Measurements from ENCODE around the gene GOLGA6L1.
"Not testable (repeated sequence)": the region's sequence is repeated elsewhere in the genome, so short reads cannot be mapped to it uniquely, and the experiment has no call there.

Gene GOLGA6L1, protein sequence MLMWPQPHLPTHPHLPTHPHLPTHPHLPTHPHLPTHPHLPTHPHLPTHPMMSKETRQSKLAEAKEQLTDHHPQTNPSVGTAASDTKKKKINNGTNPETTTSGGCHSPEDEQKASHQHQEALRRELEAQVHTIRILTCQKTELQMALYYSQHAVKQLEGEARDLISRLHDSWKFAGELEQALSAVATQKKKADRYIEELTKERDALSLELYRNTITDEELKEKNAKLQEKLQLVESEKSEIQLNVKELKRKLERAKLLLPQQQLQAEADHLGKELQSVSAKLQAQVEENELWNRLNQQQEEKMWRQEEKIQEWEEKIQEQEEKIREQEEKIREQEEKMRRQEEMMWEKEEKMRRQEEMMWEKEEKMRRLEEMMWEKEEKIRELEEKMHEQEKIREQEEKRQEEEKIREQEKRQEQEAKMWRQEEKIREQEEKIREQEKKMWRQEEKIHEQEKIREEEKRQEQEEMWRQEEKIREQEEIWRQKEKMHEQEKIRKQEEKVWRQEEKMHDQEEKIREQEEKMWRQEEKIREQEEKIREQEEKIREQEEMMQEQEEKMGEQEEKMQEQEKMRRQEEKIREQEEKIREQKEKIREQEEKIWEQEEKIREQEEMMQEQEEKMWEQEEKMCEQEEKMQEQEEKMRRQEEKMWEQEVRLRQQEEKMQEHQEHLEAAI

DNA sequence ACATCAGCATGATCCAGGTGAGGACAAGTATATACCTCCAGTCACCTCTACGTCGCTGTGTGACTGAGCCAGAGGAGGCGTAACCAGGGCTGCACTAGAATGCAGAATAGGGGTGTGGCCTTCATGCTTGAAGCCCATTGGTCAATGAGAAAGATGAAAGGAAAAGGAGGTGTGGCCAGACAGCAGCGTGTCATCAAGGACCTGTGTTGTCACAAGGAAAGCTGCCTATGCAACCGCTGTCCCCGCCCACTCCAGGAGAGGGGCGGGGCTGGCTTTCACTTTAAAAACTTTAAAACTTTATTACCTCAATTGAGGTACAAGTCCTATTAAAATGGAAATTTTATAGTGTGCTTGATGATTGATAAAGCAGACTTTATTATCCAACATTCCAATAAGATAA is at the start of gene GOLGA6L1:
Gene GOLGA6L1 (minus strand): TSS at position 101 of the 400 bp plus-strand sequence. CDS start 91 bp downstream, at position 10.
- H3K27me3 ChIP-seq (ENCODE audit: low read depth, low read length); H3K36me3 ChIP-seq (ENCODE audit: control insufficient read depth in 1 of 2, insufficient read depth in 2 of 2, low read length in 2 of 2); H3K4me1 ChIP-seq (ENCODE audit: control insufficient read depth in 1 of 2, insufficient read depth in 2 of 2, low read length in 2 of 2); H3K9me3 ChIP-seq (ENCODE audit: control insufficient read depth in 1 of 2, low read length in 2 of 2); H3K27ac ChIP-seq (ENCODE audit: low read length); H3K4me3 ChIP-seq (ENCODE audit: low read depth in 1 of 2, low read length in 2 of 2): not testable (repeated sequence)

DNA sequence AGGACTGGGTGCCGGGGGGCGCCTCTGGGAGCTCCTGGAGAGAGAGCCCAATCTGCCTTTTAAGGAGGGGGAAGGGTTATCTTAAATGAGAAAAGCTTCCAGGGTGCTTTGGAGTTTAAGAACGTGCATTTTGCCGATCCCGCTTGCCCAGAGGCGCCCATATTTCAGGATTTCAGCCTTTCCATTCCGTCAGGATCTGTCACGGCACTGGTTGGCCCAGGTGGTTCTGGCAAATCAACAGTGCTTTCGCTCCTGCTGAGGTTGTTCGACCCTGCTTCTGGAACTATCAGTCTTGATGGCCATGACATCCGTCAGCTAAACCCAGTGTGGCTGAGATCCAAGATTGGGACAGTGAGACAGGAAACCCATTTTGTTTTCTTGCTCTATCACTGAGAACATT is 44.6 kb upstream of the GOLGA6L1 start:
- not testable (repeated sequence) for H3K36me3 ChIP-seq (ENCODE audit: control insufficient read depth in 1 of 2, insufficient read depth in 2 of 2, low read length in 2 of 2); H3K4me1 ChIP-seq (ENCODE audit: control insufficient read depth in 1 of 2, insufficient read depth in 2 of 2, low read length in 2 of 2); H3K27ac ChIP-seq (ENCODE audit: low read length); H3K27me3 ChIP-seq (ENCODE audit: low read depth, low read length); H3K4me3 ChIP-seq (ENCODE audit: low read depth in 1 of 2, low read length in 2 of 2); H3K9me3 ChIP-seq (ENCODE audit: control insufficient read depth in 1 of 2, low read length in 2 of 2)

DNA sequence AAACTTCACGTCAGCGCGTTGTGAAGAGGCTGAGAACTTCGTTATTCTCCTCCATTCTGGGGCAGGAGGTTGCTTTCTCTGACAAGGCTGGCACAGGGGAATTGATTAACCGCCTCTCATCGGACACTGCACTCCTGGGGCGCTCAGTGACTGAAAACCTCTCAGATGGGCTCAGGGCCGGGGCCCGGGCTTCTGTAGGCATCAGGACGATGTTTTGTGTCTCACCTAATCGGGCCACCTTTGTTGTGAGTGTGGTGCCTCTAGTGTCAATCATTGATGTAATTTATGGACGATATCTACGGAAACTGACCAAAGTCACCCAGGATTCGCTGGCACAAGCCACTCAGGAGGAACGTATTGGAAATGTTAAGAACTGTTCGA is 43.9 kb upstream of the GOLGA6L1 start:
- H3K27me3 ChIP-seq (ENCODE audit: low read depth, low read length); H3K4me1 ChIP-seq (ENCODE audit: control insufficient read depth in 1 of 2, insufficient read depth in 2 of 2, low read length in 2 of 2); H3K9me3 ChIP-seq (ENCODE audit: control insufficient read depth in 1 of 2, low read length in 2 of 2); H3K36me3 ChIP-seq (ENCODE audit: control insufficient read depth in 1 of 2, insufficient read depth in 2 of 2, low read length in 2 of 2); H3K27ac ChIP-seq (ENCODE audit: low read length); H3K4me3 ChIP-seq (ENCODE audit: low read depth in 1 of 2, low read length in 2 of 2): not testable (repeated sequence)

DNA sequence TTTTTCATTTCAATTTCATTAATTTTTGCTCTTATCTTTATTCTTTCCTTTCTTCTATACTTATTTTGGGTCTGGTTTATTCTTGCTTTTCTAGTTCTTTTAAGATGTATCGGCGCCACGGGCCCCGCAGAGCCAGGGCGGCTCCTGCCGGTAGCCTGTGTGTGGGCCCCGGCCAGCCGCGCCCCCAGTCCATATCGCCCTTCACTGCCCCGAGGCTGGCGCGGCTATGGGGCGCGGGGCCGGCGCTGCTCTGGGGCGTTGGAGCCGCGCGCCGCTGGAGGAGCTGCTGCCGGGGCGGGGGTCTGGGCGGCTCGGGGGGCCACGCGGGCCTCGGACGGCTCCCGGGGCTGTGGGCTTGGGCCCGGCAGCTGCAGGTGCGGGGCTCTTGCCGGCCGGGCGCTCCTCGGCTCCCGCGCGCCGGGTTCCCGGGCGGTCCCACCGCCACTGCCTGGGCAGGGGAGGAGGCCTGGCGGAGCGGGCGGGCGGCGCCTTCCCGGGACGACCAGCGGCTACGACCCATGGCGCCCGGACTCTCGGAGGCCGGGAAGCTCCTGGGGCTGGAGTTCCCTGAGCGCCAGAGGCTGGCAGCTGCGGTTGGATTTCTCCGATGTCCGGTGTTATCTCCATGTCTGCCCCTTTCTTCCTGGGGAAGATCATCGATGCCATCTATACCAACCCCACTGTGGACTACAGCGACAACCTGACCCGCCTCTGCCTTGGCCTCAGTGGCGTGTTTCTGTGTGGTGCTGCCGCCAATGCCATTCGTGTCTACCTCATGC is 43.3 kb upstream of the GOLGA6L1 start:
- H3K4me3 ChIP-seq (ENCODE audit: low read depth in 1 of 2, low read length in 2 of 2); H3K27me3 ChIP-seq (ENCODE audit: low read depth, low read length); H3K27ac ChIP-seq (ENCODE audit: low read length); H3K9me3 ChIP-seq (ENCODE audit: control insufficient read depth in 1 of 2, low read length in 2 of 2); H3K4me1 ChIP-seq (ENCODE audit: control insufficient read depth in 1 of 2, insufficient read depth in 2 of 2, low read length in 2 of 2); H3K36me3 ChIP-seq (ENCODE audit: control insufficient read depth in 1 of 2, insufficient read depth in 2 of 2, low read length in 2 of 2): not testable (repeated sequence)

DNA sequence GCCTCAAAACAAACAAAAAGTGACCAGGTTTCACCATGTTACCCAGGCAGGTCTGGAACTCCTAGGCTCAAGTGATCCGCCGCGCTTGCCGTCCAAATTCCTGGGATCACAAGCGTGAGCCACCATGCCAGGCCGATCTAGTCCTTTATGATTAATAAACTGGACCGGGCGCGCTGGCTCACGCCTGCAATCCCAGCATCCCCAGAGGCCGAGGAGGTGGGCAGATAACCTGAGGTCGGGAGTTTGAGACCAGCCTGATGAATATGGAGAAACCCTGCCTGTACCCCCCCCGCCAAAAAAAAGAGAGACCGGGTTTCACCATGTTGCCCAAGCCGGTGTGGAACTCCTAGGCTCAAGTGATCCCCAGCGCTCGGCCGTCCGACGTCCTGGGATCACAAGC is 40.1 kb upstream of the GOLGA6L1 start:
- H3K27ac ChIP-seq (ENCODE audit: low read length); H3K27me3 ChIP-seq (ENCODE audit: low read depth, low read length); H3K4me1 ChIP-seq (ENCODE audit: control insufficient read depth in 1 of 2, insufficient read depth in 2 of 2, low read length in 2 of 2); H3K4me3 ChIP-seq (ENCODE audit: low read depth in 1 of 2, low read length in 2 of 2); H3K9me3 ChIP-seq (ENCODE audit: control insufficient read depth in 1 of 2, low read length in 2 of 2); H3K36me3 ChIP-seq (ENCODE audit: control insufficient read depth in 1 of 2, insufficient read depth in 2 of 2, low read length in 2 of 2): not testable (repeated sequence)

DNA sequence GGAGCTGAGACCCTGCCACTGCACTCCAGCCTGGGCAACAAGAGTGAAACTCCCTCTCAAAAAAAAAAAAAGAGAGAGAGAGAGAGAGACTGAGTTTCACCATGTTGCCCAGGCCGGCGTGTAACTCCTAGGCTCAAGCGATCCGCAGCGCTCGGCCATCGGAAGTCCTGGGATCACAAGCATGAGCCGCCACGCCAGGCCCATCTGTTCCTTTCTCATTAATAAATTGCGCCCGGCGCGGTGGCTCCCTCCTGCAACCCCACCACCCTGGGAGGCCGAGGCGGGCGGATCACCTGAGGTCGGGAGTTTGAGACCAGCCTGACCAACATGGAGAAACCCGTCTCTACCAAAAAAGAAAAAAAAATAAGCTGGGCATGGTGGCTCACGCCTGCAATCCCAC is 39.0 kb upstream of the GOLGA6L1 start:
- not testable (repeated sequence) for H3K27me3 ChIP-seq (ENCODE audit: low read depth, low read length); H3K4me1 ChIP-seq (ENCODE audit: control insufficient read depth in 1 of 2, insufficient read depth in 2 of 2, low read length in 2 of 2)

DNA sequence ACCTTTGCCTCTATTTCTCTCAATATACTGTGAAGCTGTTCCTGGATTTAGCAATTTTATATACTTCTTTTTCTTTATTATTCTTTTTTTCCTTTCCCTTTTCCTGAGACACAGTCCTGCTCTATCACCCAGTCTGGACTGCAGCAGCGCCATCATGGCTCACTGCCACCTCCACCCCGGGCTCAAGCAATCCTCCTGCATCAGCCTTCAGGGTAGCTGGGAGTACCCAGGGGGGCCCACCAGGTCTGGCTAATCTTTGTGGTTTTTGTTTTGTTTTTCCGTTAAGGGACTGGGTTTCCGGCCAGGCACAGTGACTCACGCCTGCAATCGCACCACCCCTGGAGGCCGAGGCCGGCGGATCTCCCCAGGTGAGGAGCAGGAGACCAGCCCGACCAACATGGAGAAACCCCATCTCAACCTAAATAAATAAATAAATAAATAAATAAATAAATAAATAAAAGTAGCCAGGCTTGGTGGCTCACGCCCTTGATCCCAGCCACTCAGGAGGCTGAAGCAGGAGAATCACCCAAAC is 38.1 kb upstream of the GOLGA6L1 start:
- not testable (repeated sequence) for H3K4me3 ChIP-seq (ENCODE audit: low read depth in 1 of 2, low read length in 2 of 2); H3K27ac ChIP-seq (ENCODE audit: low read length); H3K9me3 ChIP-seq (ENCODE audit: control insufficient read depth in 1 of 2, low read length in 2 of 2); H3K27me3 ChIP-seq (ENCODE audit: low read depth, low read length); H3K36me3 ChIP-seq (ENCODE audit: control insufficient read depth in 1 of 2, insufficient read depth in 2 of 2, low read length in 2 of 2); H3K4me1 ChIP-seq (ENCODE audit: control insufficient read depth in 1 of 2, insufficient read depth in 2 of 2, low read length in 2 of 2)

More for the DNA sequence above, 39.0 kb upstream of the GOLGA6L1 start:
- not testable (repeated sequence) for H3K36me3 ChIP-seq (ENCODE audit: control insufficient read depth in 1 of 2, insufficient read depth in 2 of 2, low read length in 2 of 2); H3K4me3 ChIP-seq (ENCODE audit: low read depth in 1 of 2, low read length in 2 of 2); H3K9me3 ChIP-seq (ENCODE audit: control insufficient read depth in 1 of 2, low read length in 2 of 2); H3K27ac ChIP-seq (ENCODE audit: low read length)

DNA sequence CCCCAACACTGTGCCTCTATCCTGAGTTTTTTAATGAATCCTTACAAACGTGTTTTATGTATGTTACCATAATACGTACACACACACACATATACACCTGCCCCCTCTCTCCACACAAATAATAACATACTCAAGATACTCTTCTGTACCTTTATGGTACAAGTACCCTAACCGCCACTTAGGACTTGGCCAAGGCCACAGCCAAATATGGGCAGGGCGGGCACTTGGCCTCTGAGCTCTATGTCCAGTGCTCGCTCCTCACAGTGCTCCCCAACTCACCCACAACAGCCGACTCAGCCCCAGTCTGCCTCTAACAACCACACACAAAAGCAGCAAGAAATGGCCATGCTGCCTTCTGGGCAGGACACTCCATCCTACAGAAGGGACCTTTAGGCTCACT is 3.8 kb downstream of the GOLGA6L1 start:
- H3K9me3 ChIP-seq (ENCODE audit: control insufficient read depth in 1 of 2, low read length in 2 of 2); H3K27ac ChIP-seq (ENCODE audit: low read length); H3K4me1 ChIP-seq (ENCODE audit: control insufficient read depth in 1 of 2, insufficient read depth in 2 of 2, low read length in 2 of 2); H3K4me3 ChIP-seq (ENCODE audit: low read depth in 1 of 2, low read length in 2 of 2); H3K27me3 ChIP-seq (ENCODE audit: low read depth, low read length); H3K36me3 ChIP-seq (ENCODE audit: control insufficient read depth in 1 of 2, insufficient read depth in 2 of 2, low read length in 2 of 2): not testable (repeated sequence)

DNA sequence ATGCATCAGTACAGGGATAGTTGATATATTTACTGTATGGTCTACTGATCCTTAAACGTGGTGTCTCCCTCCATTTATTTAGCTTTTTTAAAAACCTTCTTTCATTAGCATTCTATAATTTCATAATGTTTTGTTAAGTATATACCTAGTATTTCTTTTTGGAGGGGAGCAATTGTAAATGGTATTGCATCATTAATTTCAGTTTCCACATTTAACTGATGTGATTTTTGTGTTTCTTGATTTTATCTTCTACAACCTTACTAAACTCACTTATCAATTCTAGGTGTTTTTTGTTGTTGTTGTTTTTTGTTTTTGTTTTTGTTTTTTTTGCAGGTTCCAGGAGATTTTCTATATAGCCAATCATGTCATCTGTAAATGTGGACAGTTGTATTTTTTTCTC is 18.4 kb downstream of the GOLGA6L1 start:
- Histone ChIP-seq H3K4me3 (ENCODE audit: low read depth in 1 of 2, low read length in 2 of 2) (no peak overlapping the region), H3K4me1 (ENCODE audit: control insufficient read depth in 1 of 2, insufficient read depth in 2 of 2, low read length in 2 of 2) (no peaks in the 10 kb centered on the region)

DNA sequence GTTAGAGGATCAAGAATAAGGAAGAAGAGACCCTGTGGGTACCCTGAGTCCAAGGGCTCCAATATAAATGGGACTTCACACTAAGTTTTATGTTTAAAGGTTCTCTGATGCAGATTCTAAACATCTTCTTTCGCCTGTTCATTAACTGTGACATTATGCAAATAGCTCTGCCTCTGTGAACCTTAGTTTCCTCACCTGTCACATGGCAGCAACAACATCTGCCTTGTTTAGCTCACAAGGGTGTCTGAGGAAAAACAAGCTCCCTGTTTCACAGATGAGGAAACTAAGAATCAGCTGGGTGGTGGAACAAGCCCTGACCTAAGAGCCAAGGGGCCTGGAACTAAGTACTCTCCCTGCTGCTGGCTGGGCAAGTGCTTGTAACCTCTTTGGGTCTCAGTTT is 40.8 kb downstream of the GOLGA6L1 start:
- Histone ChIP-seq H3K27ac (ENCODE audit: low read length) (no peak overlapping the region), H3K4me3 (ENCODE audit: low read depth in 1 of 2, low read length in 2 of 2) (no peak overlapping the region), H3K36me3 (ENCODE audit: control insufficient read depth in 1 of 2, insufficient read depth in 2 of 2, low read length in 2 of 2) (no peaks in the 10 kb centered on the region), H3K27me3 (ENCODE audit: low read depth, low read length) (no peaks in the 10 kb centered on the region), H3K4me1 (ENCODE audit: control insufficient read depth in 1 of 2, insufficient read depth in 2 of 2, low read length in 2 of 2) (no peaks in the 10 kb centered on the region), H3K9me3 (ENCODE audit: control insufficient read depth in 1 of 2, low read length in 2 of 2) (no peaks in the 10 kb centered on the region)

More for the DNA sequence above, 18.4 kb downstream of the GOLGA6L1 start:
- Histone ChIP-seq H3K36me3 (ENCODE audit: control insufficient read depth in 1 of 2, insufficient read depth in 2 of 2, low read length in 2 of 2) (no peaks in the 10 kb centered on the region), H3K27ac (ENCODE audit: low read length) (no peak overlapping the region), H3K27me3 (ENCODE audit: low read depth, low read length) (no peaks in the 10 kb centered on the region), H3K9me3 (ENCODE audit: control insufficient read depth in 1 of 2, low read length in 2 of 2) (no peaks in the 10 kb centered on the region)

DNA sequence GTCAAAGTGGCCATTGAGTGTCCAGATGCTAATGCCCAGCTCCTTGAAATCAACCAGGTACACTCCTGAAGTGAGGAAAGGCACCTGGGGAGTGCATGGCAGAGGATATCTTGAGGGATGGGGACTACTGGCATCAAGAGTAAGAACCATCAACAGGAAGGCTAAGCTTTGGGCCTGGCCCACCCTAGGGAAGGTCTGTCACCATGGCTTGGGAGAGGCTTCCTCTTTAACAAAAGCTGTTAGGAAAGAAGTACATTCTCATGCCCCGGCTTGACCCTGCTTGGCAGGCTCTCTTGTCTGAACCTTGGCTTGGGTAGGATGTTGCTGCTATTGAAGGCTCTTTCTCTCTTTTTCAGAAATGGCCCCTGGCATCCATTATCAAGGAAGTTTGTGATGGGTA is 53.5 kb downstream of the GOLGA6L1 start:
- H3K4me3 ChIP-seq (ENCODE audit: low read depth in 1 of 2, low read length in 2 of 2), result no peak overlapping the region
- no peaks in the 10 kb centered on the region for H3K9me3 ChIP-seq (ENCODE audit: control insufficient read depth in 1 of 2, low read length in 2 of 2)
- no peaks in the 10 kb centered on the region for H3K36me3 ChIP-seq (ENCODE audit: control insufficient read depth in 1 of 2, insufficient read depth in 2 of 2, low read length in 2 of 2)
- H3K27me3 ChIP-seq (ENCODE audit: low read depth, low read length), result no peaks in the 10 kb centered on the region
- no peaks in the 10 kb centered on the region for H3K4me1 ChIP-seq (ENCODE audit: control insufficient read depth in 1 of 2, insufficient read depth in 2 of 2, low read length in 2 of 2)
- H3K27ac ChIP-seq (ENCODE audit: low read length), result no peak overlapping the region

Data from muscle layer of duodenum (tissue), 2 donors.